Activated T-helper 17 cell treated with anti-CD3 and anti-CD28 coated beads, Interleukin-2, amount 50 U/mL, for 72 hours (primary cell): ENCODE results near the gene RCSD1. TPM values are rescaled to one million over a fixed set of nuclear protein-coding genes. Genes with fewer than 3 reads are reported as not detected.

Source experiments
- ATAC-seq: fragments of 150-1000 bp; cut with Tn5 transposase; replicated peaks from 2 replicates; pipeline ENCODE4 v1.10.0; 2021; ENCODE audit warnings: mild to moderate bottlenecking, moderate library complexity
- H3K27ac Mint-ChIP-seq: one replicate; pipeline ENCODE4 v1.8.0; 2022; ENCODE audit warnings: mixed read lengths
- H3K27me3 Mint-ChIP-seq: one replicate; pipeline ENCODE4 v1.8.0; 2022; ENCODE audit warnings: mixed read lengths
- H3K36me3 Mint-ChIP-seq: one replicate; pipeline ENCODE4 v1.8.0; 2022; ENCODE audit warnings: low read depth, mild to moderate bottlenecking, mixed read lengths
- H3K4me1 Mint-ChIP-seq: one replicate; pipeline ENCODE4 v1.8.0; 2022; ENCODE audit warnings: mixed read lengths
- H3K4me3 Mint-ChIP-seq: one replicate; pipeline ENCODE4 v1.8.0; 2022; ENCODE audit warnings: mild to moderate bottlenecking, mixed read lengths
- H3K9me3 Mint-ChIP-seq: one replicate; pipeline ENCODE4 v1.8.0; 2022; ENCODE audit warnings: mixed read lengths
- total RNA-seq, 2 donors: library from RNA; stranded (reverse); gene quantifications; one replicate each; pipeline ENCODE4 v1.2.3, GENCODE V29; 2022

RCSD1 gene
- total RNA-seq, 2 donors from 2014 or later = 69.0 to 75.5 TPM

GRCh38 chr1:167746988-167747655 lies 117.1 kb downstream of the RCSD1 start:
- Mint-ChIP-seq H3K4me1 (peaks cover 5% of the 10 kb centered on the region), H3K9me3 (no peaks in the 10 kb centered on the region), H3K36me3 (no peaks in the 10 kb centered on the region), H3K4me3 (no peak overlapping the region), H3K27ac (no peak overlapping the region), H3K27me3 (no peaks in the 10 kb centered on the region)
- no peak for ATAC-seq

- Mint-ChIP-seq H3K27ac (no peak overlapping the region), H3K9me3 (no peaks in the 10 kb centered on the region), H3K27me3 (no peaks in the 10 kb centered on the region), H3K4me1 (peaks cover 11% of the 10 kb centered on the region), H3K36me3 (no peaks in the 10 kb centered on the region), H3K4me3 (no peak overlapping the region)
- ATAC-seq = no peak
Measured at GRCh38 chr1:167747988-167748387, 118.0 kb downstream of the RCSD1 start.

GRCh38 chr1:167748906-167749305 lies 118.9 kb downstream of the RCSD1 start:
- no peak for ATAC-seq
- Mint-ChIP-seq H3K9me3 (no peaks in the 10 kb centered on the region), H3K36me3 (no peaks in the 10 kb centered on the region), H3K27ac (no peak overlapping the region), H3K4me1 (peaks cover 12% of the 10 kb centered on the region), H3K4me3 (no peak overlapping the region), H3K27me3 (no peaks in the 10 kb centered on the region)

- ATAC-seq = no peak
- Mint-ChIP-seq H3K27me3 (no peaks in the 10 kb centered on the region), H3K4me1 (peaks cover 12% of the 10 kb centered on the region), H3K4me3 (no peak overlapping the region), H3K36me3 (no peaks in the 10 kb centered on the region), H3K27ac (no peak overlapping the region), H3K9me3 (no peaks in the 10 kb centered on the region)
Measured at GRCh38 chr1:167749741-167750140, 119.7 kb downstream of the RCSD1 start.

GRCh38 chr1:167750641-167751040 lies 120.6 kb downstream of the RCSD1 start:
- H3K4me1 Mint-ChIP-seq = peaks cover 12% of the 10 kb centered on the region
- no peaks in the 10 kb centered on the region for H3K27me3 Mint-ChIP-seq
- H3K27ac Mint-ChIP-seq = no peak overlapping the region
- no peaks in the 10 kb centered on the region for H3K36me3 Mint-ChIP-seq
- no peaks in the 10 kb centered on the region for H3K9me3 Mint-ChIP-seq
- no peak overlapping the region for H3K4me3 Mint-ChIP-seq
- ATAC-seq = no peak

GRCh38 chr1:167751676-167752075 lies 121.6 kb downstream of the RCSD1 start:
- Mint-ChIP-seq H3K27ac (peak overlapping the region; percentile 56), H3K4me3 (peak overlapping the region; percentile 13), H3K36me3 (no peaks in the 10 kb centered on the region), H3K9me3 (no peaks in the 10 kb centered on the region), H3K27me3 (no peaks in the 10 kb centered on the region), H3K4me1 (peaks cover 12% of the 10 kb centered on the region)
- ATAC-seq = no peak

- Mint-ChIP-seq H3K36me3 (no peaks in the 10 kb centered on the region), H3K9me3 (no peaks in the 10 kb centered on the region), H3K27ac (peak overlapping the region; percentile 56), H3K4me1 (peaks cover 12% of the 10 kb centered on the region), H3K4me3 (peak overlapping the region; percentile 13), H3K27me3 (no peaks in the 10 kb centered on the region)
- ATAC-seq = peak; percentile 98
Measured at GRCh38 chr1:167752219-167752985, 122.4 kb downstream of the RCSD1 start.

GRCh38 chr1:167755654-167756053 lies 125.6 kb downstream of the RCSD1 start:
- Mint-ChIP-seq H3K36me3 (no peaks in the 10 kb centered on the region), H3K4me3 (no peak overlapping the region), H3K9me3 (no peaks in the 10 kb centered on the region), H3K4me1 (peaks cover 16% of the 10 kb centered on the region), H3K27ac (no peak overlapping the region), H3K27me3 (no peaks in the 10 kb centered on the region)
- no peak for ATAC-seq

Other genes with a start within 250 kb of the RCSD1 start
- 100 to 1,000 TPM; 168 to 217 TPM for gene CD247, start 111.7 kb upstream of the RCSD1 start, total RNA-seq
- 10 to 100 TPM; 10.8 to 13.2 TPM for gene CREG1, start 76.5 kb upstream of the RCSD1 start, total RNA-seq
- gene MPZL1, start 91.8 kb downstream of the RCSD1 start, total RNA-seq = 10 to 100 TPM; 24.4 to 27.0 TPM